Measurements from ENCODE around the gene CCDC107.
"Not testable (repeated sequence)": the region's sequence is repeated elsewhere in the genome, so short reads cannot be mapped to it uniquely, and the experiment has no call there.

The CCDC107 gene, protein sequence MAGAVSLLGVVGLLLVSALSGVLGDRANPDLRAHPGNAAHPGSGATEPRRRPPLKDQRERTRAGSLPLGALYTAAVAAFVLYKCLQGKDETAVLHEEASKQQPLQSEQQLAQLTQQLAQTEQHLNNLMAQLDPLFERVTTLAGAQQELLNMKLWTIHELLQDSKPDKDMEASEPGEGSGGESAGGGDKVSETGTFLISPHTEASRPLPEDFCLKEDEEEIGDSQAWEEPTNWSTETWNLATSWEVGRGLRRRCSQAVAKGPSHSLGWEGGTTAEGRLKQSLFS

DNA sequence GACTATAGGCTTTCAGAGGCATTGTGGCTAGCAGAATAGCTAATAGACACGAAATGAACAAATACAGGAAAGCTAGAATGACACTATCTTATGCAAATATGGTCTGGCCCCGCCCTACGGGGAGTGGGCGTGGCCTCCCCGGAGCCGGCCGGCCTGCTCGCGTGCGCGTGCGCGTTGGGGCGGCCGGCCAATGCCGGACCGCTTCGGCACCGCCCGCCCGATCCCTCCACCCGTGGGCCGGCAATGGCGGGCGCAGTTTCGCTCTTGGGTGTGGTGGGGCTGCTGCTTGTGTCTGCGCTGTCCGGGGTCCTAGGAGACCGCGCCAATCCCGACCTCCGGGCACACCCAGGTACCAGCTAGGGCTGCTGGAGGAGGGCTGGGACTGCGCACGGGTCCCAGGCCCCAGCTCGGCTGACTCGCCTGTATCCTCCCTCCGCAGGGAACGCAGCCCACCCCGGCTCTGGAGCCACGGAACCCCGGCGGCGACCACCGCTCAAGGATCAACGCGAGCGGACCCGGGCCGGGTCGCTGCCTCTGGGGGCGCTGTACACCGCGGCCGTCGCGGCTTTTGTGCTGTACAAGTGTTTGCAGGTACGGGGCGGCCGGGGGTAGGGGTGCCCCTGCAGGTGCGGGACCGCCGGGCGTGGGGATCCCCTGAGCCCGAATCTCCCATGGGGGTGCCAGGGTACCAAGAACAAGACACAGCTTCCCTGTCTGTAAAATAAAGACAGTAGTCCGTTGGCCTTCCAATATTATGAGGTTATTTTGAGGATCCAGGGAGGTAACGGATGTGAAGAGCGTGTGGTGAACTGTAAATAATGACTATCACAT, at the start of gene CCDC107:
TSS of gene CCDC107 (plus strand) at position 156 of the 831 bp plus-strand sequence. CDS start at position 244, 88 bp downstream.
- DNase-seq = peak; percentile 79

DNA sequence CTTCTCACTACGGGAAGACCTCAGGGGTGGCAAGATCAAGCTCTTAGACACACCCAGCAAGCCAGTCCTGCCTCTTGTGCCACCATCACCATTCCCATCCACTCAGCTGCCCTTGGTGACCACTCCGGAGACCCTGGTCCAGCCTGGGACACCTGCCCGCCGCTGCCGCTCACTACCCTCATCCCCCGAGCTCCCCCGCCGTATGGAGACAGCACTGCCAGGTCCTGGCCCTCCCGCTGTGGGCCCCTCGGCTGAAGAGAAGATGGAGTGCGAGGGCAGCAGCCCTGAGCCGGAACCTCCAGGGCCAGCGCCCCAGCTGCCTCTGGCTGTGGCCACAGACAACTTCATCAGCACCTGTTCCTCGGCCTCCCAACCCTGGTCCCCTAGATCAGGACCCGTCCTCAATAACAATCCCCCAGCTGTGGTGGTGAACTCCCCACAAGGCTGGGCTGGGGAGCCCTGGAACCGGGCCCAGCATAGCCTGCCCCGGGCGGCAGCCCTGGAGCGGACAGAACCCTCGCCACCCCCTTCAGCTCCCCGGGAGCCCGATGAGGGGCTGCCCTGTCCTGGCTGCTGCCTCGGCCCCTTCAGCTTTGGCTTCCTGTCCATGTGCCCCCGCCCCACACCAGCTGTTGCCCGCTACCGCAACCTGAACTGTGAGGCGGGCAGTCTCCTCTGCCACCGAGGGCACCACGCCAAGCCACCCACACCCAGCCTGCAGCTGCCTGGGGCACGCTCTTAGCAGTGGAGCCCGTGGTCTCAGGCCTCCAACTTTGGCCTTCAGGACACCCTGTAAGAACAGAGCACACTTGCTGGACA, 48.9 kb upstream of the CCDC107 start:
- DNase-seq = no peak

DNA sequence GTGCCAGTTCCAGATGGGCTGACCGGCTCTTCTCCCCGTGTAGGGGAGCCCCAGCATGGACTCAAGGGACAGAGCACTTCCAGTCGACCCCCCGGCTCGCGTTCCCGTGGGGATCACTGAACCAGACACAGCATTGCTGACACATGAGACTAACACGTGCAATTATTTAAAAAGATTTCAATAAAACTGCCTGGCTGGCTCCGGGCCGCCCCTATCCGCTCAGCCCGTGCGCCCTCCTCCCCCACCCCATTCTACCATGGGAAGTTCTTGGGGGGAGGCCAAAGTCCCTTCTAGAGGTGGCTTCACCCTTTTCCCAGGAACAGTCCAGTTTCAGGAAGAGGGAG, 48.3 kb upstream of the CCDC107 start:
- DNase-seq = no peak

DNA sequence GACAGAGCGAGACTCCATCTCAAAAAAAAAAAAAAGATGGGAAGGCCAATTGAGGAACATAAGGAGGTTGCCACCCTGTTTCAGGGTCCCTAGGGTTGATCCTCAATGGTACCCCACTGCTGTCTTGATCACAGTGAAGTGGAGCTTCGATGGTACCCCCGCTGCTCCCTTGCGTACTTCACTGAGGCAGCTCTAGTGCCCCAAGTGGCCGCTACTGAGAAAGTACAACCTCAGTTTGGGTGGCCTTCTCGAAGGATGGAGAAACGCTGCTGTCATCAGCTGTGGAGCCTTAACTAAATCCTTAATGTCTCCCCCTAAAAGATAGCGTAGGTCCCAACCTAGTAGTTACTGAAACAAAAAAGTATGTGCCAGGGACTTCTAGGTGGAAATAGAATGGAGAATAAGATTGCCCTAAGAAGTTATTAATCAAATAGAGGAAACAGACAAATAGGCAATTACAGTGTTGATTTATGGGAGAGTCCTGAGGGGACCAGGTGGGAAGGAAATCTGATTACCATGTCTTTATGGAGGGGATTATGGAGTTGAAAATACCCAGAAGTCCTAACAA, 46.8 kb upstream of the CCDC107 start:
- peak; percentile 9 for DNase-seq

DNA sequence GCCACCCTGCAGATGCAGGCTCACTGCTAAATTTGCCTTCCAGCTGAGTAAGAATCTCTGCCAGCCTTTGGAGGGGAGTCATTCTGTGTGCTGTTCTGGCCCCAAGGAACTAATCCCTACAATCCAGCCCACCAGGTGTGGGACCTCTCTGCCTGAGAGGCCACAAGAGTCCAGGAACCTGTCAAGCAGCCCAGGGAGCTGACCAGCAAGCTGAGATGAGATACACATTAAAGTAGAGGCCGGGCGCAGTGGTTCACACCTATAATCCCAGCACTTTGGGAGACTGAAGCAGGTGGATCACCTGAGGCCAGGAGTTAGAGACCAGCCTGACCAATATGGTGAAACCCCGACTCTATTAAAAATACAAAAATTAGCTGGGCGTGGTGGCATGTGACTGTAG, 46.0 kb upstream of the CCDC107 start:
- not testable (repeated sequence) for DNase-seq

DNA sequence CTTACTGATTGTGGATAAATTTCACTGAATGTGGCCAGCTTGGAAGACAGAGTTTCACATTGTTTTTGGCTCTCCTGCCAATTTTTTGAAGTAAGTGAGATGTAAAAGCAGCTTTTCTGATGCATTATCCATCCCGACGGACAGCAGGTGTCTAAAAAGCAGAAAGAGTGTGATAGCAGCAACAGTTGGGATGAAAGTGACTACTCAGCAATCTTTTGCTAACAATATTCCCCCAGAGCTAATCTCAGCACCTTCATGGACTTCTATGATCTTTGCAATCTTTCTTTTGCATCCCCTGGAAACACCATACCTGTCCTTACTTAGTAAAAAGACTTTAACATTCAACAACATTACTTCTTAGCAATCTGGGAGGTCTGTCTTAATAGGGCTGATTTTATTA, 45.2 kb upstream of the CCDC107 start:
- no peak for DNase-seq

DNA sequence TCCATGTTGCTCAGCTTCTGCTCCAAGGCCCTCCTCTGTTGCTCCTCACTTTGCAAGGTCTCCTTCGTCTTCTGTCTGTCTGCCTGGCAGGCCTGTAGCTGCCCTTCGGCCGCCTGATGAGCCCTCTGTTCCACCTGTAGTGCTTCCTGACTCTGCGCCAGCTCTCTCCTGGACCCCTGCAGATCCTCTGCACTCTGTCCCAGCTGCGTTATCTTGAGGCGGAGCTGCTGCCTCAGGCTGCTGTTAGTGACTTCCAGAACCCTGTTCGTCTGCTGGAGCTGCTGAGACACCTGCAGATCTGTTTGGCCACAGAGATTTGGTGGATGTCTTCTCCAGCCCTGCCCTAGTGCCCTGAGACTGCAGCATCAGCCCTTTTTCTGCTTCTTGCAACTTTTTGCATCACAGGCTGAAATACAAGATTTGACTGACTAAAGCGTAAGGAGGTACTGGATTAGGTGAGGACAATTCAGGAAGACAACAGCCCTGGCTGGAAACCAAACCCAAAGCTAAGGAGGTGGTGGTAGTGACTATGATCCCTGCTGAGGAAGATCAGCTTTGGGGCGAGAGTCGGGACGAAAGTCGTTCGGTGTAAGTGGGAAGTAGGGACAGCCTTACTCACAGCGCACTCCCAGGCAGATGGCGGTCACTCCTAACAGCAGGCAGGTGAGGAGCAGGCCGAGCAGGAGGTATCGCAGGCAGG, 42.0 kb upstream of the CCDC107 start:
- no peak for DNase-seq

DNA sequence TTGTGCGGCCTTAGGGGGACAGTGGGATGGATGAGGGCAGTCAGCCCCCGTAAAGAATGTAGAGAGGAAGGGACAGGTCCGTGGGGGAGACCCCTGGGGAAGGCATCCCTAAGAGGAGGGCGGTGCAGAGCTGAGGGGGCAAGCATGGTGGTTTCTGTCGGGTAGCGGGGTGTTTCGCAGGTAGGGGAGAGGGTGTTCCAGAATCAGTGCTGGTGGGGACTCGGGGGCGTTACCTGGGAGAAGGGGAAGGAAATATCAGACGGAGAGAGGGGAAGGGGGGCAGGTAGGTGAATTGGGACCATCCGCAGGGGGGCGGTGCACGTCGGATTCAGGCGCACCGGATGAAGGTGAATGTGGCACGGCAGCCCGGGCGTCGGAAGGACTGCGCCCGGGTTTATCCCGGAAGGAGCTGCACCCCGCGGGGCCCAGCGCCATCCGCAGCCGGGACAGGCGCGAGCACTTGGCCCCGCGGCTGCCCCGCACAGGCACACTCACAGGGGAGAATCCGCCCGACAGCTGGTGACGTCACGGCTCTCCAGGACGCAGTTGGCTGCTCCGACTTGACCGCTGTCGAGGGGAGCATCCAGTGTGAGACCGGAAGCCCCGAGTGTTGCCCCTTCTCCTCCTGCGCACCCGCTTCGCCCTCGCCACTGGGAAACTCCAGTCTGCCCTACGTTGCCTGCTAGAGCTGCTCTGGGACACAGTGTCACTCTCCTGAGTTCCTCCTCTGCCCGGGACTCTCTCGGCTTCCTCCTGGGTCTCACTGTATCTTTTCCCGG, 41.2 kb upstream of the CCDC107 start:
- DNase-seq = peak; percentile 38

DNA sequence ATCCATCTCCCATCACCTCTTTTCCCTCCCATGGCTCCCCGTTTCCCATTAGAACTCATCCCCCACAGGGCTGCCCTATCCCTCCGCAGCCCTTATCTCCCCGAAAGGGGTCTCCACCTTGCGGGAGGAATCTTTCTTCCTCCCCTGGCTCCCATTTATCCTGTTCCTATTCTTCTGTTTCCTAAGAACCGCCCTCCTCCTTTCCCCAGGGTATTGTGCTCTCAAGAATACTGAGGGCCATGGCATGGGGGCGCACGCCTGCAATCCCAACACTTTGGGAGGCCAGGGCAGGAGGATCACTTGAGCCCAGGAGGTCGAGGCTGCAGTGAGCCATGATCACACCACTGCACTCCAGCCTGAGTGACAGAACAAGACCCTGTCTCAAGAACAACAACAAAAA, 40.5 kb upstream of the CCDC107 start:
- DNase-seq = no peak

DNA sequence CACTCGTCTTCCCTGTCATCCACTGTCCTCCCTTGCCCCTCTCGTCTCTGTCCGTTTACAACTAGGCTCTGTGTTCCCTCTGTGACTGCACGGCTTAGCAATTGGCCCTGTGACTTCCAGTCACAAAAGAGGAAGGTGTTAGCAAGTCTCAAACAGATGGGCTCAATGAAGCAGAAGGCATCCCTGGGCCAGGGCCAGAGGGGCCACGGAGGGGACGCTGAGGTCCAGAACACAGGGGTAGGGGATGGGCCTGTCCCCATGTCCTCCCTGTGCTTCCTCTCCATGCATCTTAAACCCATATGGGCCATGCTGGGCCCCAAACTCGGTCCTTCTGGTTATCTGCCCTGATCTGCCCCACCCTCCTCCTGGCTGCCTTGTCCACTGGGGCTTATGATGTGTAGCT, 39.8 kb upstream of the CCDC107 start, which contains the start of gene CD72:
TSS of gene CD72 (minus strand) at position 89 of the 403 bp plus-strand sequence. CDS start 110 bp downstream, outside the sequence.
- no peak for DNase-seq

DNA sequence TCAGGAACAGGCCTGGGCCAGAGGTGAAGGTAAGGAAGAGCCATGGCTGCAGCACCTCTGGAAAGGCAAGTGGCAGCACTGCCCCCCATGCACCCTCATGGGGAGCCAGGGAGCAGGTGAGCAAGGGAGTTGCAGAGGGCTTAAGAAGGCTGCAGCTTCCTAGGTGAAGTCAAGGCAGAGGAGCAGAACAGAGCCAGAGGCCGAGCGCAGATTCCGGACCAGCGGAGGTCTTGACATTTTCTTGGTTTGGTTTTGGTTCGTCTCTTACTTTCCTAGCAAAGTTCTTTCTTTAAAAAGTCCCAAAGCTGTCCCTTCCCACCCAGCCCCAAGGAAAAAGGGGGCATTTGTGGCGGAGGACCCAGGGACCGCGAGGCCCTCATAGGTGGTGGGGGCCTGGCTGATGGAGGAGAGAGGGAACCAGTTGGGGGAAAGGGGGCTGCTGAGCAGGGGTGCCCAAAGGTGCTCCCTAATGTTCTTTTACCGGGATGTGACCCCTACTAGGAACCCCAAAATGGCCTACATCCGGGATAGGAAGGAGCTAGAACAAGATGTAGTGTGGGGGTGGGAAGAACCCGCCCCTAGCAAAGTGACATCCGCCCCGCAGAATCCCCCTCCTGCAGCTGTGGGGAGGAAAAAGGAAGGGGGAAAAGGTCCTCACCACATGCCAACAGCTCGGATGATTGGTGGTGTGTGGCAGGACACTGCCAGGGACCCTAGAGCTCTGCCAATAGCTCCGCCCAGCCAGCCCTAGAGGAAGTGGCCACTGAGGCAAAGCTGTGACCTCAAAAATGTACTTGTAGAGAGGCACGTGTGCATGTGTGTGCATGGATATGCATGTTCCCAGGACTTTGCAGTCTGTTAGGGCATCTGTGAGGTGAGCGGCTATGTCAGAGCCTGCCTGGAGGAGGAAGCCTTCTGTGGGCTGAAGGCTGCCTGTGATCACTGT, 39.0 kb upstream of the CCDC107 start:
- no peak for DNase-seq

DNA sequence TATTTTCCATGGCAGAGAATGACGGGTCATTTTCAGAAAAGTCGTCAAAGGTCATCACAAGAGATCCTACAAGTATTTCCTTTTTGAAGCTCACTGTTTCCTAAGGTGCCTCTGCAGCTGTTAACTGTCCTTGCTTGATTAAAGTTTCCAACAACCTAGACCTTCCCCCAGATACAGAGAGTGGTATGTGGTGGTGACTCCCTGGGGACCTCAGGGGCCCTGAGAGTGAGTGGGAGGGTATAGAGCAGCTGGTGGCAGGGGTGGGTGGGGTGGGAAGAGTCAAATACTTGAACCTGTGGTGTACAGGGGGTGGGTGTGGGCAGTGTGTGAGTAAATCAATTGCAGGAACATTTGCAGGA, 38.3 kb upstream of the CCDC107 start:
- DNase-seq = no peak

DNA sequence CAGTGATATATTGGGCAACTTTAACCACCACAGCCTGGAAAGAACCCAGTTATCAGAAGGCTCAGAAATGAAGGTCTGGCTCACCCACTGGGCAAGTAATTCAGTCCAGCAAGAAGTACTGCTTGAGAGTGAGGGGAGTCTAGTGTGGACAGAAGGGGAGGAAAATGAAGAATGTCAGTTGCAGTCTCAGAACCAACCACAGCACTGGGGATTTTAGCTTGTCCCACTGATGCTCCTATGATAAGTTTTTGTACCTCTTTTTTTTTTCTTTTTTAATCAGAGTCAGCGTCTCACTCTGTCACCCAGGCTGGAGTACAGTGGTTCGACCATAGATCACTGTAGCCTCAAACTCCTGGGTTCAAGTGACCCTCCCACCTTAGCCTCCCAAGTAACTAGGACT, 30.5 kb upstream of the CCDC107 start:
- DNase-seq = no peak

DNA sequence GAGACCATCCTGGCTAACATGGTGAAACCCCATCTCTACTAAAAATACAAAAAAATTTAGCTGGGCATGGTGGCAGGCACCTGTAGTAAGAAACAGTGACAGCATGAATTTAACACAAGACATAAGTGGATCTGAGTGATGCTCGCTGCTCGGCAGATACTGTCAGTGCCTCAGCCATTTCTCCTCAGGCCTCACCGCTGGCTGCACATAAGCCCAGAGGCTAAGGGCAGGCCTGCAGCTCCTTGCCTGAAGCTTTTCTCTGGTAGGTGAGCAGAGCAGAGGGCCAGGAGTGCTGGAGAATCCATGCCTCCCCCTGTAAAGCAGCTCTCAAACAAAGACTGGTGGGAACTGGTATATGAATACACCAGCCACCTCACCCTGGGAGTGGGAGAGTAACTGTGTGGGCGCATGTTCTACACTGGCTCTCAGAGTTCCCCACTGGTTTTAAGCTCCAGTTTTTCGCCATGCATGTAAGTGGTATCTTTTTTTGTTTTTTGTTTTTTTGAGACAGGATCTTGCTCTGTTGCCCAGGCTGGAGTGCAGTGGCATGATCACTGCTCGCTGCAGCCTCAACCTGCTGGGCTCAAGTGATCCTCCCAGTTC, 29.6 kb upstream of the CCDC107 start:
- no peak for DNase-seq

DNA sequence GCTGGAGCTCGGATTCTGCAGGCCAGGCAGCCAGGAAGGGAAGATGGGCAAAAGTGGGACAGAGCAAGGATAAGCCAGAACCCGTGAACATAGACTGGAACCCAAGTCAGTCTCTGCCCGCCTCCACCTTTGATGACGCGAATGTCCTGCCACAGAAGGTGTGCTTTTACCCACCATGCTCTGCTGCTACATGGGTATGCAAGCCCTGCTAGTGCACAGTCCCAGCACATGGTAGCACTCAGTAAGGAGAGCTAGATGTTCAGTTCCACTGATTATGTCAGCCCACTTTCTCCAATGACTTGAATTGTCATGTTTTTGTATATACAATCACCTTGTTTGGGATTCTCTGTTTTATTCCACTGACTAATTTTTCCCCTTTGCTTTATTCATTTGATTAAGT, 28.5 kb upstream of the CCDC107 start:
- DNase-seq = no peak

DNA sequence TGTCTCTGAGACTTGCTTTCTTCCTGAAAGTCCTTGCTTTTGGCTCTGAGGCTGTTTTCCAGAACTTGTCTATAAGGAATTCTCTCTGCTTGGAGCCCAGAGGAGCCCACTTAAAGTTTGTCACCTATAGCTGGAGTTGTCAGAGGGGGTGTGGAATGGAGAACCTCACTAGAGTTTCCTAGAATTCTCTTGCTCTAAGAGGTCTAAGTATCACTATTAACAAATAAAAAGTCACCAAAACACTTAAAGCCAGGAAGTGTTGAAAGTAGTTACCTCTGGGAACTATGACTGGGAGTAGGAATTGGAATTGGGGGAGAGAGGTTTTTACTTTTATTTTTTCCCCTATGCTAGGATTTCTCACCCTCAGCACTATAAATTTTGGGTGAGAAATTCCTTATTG, 22.4 kb upstream of the CCDC107 start:
- DNase-seq = no peak

DNA sequence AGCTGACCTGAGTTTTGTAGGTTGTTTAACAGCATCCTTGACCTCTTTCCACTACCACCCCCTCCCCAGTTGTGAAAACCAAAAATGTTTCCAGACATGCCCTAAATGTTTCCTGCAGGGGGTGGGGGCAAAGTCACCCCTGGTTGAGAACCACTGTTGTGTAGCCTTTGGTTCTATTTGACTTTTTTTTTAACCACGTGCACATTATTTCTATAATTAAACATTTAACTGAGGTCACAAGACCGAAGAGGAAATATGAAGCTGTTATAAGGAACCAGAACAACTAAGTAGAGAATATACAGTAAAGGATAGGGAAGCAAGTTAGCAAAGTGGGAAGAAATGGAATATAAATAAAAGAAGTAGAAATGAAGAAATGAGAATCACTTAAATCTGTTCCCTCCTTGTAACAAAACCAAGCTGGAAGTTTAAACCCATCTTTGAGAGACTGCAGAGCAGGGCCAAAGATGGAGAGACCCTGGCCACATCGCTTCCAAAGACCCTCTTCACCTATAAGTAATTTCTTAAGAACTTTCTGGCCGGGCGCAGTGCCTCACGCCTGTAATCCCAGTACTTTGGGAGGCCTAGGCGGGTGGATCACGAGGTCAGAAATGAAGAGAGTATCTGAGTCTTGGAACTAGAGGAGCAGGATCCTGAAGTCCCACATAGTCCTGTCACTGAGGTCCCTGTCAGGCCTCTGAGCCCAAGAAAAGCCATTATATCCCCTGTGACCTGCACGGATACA, 21.8 kb upstream of the CCDC107 start:
- no peak for DNase-seq

DNA sequence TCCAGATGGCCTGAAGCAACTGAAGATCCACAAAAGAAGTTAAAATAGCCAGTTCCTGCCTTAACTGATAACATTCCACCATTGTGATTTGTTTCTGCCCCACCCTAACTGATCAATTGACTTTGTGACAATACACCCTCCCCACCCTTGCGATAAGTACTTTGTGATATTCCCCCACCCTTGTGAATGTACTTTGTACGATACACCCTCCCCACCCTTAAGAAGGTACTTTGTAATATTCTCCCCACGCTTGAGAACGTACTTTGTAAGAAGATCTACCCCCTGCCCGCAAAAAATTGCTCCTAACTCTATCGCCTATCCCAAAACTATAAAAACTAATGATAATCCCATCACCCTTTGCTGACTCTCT, 21.2 kb upstream of the CCDC107 start:
- not testable (repeated sequence) for DNase-seq

DNA sequence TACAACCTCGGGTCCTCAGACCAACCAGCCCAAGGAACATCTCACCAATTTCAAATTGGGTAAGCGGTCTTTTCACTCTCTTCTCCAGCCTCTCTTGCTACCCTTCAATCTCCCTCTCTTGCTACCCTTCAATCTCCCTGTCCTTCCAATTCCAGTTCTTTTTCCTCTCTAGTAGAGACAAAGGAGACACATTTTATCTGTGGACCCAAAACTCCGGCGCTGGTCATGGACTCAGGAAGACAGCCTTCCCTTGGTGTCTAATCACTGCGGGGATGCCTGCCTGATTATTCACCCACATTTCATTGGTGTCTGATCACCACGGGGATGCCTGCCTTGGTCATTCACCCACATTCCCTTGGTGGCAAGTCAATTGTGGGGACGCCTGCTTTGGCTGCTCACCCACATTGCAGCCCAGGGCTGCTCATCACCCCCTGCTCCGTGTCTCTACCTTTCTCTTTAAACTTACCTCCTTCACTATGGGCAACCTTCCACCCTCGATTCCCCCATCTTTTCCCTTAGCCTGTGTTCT, 20.6 kb upstream of the CCDC107 start:
- not testable (repeated sequence) for DNase-seq
